Gastroesophageal sphincter (tissue), 4 donors: ENCODE results near the gene EMC10. TPM values are rescaled to one million over a fixed set of nuclear protein-coding genes. Genes with fewer than 3 reads are reported as not detected.

ENCODE experiments used
- ATAC-seq: fragments of 150-250 bp; one replicate; pipeline ENCODE4 v1.9.1; 2016; ENCODE audit warnings: mild to moderate bottlenecking, moderate library complexity
- H3K27ac ChIP-seq, 4 donors: fragments of 200-600 bp; sonication (generic) in 3 of 4; 1 replicate in 3 of 4; 2 replicates in 1 of 4; pipeline ENCODE4 v1.5.1; 2016 to 2019
- H3K27me3 ChIP-seq: fragments of 200-600 bp; sonication (generic); one replicate; pipeline ENCODE4 v1.5.1; 2019
- H3K36me3 ChIP-seq, 2 donors: fragments of 200-600 bp; sonication (generic); one replicate each; pipeline ENCODE4 v1.5.1; 2019; ENCODE audit warnings: control low read depth in 1 of 2
- H3K4me1 ChIP-seq, 3 donors: fragments of 200-600 bp; sonication (generic); 1 replicate in 2 of 3; 2 replicates in 1 of 3; pipeline ENCODE4 v1.5.1; 2016 to 2019; ENCODE audit warnings: control low read depth in 2 of 3
- H3K4me3 ChIP-seq, 2 donors: fragments of 200-600 bp; sonication (generic); one replicate each; pipeline ENCODE4 v1.5.1; 2019; ENCODE audit warnings: mild to moderate bottlenecking in 1 of 2, moderate library complexity in 1 of 2
- H3K9me3 ChIP-seq, 3 donors: fragments of 200-600 bp; sonication (generic); one replicate each; pipeline ENCODE4 v1.5.1; 2017 to 2019; ENCODE audit warnings: control low read depth in 2 of 3
- EP300 ChIP-seq: sonication (generic); formaldehyde crosslinking; IDR thresholded peaks from one replicate; pipeline ENCODE4 v1.6.1; 2017; ENCODE audit warnings: antibody characterized with exemption, mild to moderate bottlenecking
- POLR2A ChIP-seq, 2 donors: fragments of 450-650 bp; IDR thresholded peaks; one replicate each; pipeline ENCODE4 v1.6.1; 2017; ENCODE audit warnings: antibody characterized with exemption in 2 of 2, mild to moderate bottlenecking in 2 of 2, moderate library complexity in 1 of 2
- POLR2AphosphoS5 ChIP-seq: sonication (generic); formaldehyde crosslinking; IDR thresholded peaks from one replicate; pipeline ENCODE4 v1.6.1; 2017; ENCODE audit warnings: antibody characterized with exemption
- WGBS, 2 donors: methylation state at CpG; one replicate each; pipeline ENCODE4 v1.1.5; 2018; ENCODE audit warnings: low coverage in 1 of 2; 5-methylcytosine and 5-hydroxymethylcytosine counted together
- total RNA-seq, 4 donors: library from RNA; depleted of rRNA; stranded (reverse); fragments of >200 nt; gene quantifications; one replicate each; pipeline ENCODE4 v1.1.0, GENCODE V29; 2016
- TF ChIP-seq, protein P1 (sequence below), 4 experiments: fragments of 200-600 bp in 2 of 4; fragments of 450-650 bp in 2 of 4; sonication (generic) in 1 of 4; IDR thresholded peaks; one replicate each; pipeline ENCODE4 v1.5.1; 2017 to 2019; ENCODE audit warnings: antibody characterized with exemption in 4 of 4, mild to moderate bottlenecking in 2 of 4, moderate library complexity in 2 of 4

The EMC10 gene
- total RNA-seq, 4 donors from 2014 or later: 55.5 to 75.9 (median 71.5) TPM

GRCh38 chr19:50508843-50509190, 32.5 kb downstream of the EMC10 start:
- Histone ChIP-seq H3K9me3 (no peaks in the 10 kb centered on the region), H3K27me3 (no peaks in the 10 kb centered on the region), H3K27ac (no peak overlapping the region), H3K36me3 (peaks cover 0 to 16% of the 10 kb centered on the region in 2 donors), H3K4me1 (peaks cover 3 to 26% (median 6%) of the 10 kb centered on the region in 3 donors), H3K4me3 (no peak overlapping the region)
- WGBS, 2 donors: 68 to 73% methylated on average over 3 of the region's 3 CpGs
- TF ChIP-seq POLR2A (IDR thresholded peaks at IDR 0.05) (no peak), POLR2AphosphoS5 (no peak), EP300 (no peak)
- no peak for ATAC-seq

DNA sequence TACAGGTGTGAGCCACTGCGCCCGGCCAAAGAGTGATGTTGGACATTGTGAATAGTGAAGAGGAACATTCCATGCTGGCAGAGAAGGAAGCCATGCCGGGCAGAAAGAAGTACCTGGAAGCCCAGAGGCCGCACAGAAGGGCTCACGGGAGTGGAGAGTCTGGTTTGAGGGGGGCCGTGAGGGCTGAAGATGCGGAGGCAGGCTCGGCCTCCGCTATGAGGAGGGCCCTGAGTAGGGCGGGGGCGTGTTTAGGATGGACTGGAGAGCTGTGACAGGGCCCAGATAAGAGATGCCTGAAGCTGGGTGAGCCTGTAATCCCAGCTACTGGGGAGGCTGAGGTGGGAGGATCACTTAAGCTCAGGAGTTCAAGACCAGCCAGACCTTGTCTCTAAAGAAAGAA, 33.1 kb downstream of the EMC10 start:
- H3K4me3 ChIP-seq: no peak overlapping the region
- TF ChIP-seq, protein P1, sequence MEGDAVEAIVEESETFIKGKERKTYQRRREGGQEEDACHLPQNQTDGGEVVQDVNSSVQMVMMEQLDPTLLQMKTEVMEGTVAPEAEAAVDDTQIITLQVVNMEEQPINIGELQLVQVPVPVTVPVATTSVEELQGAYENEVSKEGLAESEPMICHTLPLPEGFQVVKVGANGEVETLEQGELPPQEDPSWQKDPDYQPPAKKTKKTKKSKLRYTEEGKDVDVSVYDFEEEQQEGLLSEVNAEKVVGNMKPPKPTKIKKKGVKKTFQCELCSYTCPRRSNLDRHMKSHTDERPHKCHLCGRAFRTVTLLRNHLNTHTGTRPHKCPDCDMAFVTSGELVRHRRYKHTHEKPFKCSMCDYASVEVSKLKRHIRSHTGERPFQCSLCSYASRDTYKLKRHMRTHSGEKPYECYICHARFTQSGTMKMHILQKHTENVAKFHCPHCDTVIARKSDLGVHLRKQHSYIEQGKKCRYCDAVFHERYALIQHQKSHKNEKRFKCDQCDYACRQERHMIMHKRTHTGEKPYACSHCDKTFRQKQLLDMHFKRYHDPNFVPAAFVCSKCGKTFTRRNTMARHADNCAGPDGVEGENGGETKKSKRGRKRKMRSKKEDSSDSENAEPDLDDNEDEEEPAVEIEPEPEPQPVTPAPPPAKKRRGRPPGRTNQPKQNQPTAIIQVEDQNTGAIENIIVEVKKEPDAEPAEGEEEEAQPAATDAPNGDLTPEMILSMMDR (IDR thresholded peaks at IDR 0.05): no peak
- TF ChIP-seq EP300 (no peak), POLR2AphosphoS5 (no peak), POLR2A (IDR thresholded peaks at IDR 0.05) (no peak)

DNA sequence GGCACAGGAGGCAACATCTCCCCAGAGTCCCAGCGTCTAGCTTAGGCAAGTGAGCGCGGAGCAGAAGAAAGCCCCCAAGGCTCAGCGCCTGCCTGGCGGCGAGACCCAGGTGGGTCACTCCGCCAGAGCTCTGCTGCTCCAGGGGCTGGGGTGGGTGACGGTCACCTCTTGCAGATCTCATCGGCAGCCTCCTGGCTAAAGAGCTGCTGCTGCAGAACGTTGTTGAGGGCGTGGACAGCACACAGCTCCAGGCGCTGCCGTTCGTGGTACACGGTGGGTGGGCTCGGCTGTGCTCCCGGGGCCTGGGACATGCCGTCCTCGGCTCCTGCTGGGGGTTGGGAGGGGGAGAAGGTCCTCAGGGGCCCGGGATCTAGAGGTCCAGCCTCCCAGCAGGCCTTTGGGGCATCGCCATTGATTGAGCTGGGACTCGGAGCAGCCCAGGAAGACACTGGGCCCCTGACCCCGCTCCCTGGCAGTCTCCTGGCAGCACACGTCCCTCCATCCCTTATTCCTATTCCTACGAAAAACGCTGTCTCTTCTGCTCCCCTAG, 33.9 kb downstream of the EMC10 start:
- Histone ChIP-seq H3K36me3 (peaks cover 0 to 16% of the 10 kb centered on the region in 2 donors), H3K4me3 (peak overlapping the region; percentile 69 to 74), H3K9me3 (no peaks in the 10 kb centered on the region), H3K4me1 (peaks cover 3 to 26% (median 6%) of the 10 kb centered on the region in 3 donors), H3K27ac (peak overlapping the region in 3 of 4 donors; percentile 80 to 83 (median 81)), H3K27me3 (peaks cover 7% of the 10 kb centered on the region)
- TF ChIP-seq POLR2AphosphoS5 (no peak), POLR2A (IDR thresholded peaks at IDR 0.05) (no peak), EP300 (no peak)
- TF ChIP-seq, protein P1 (IDR thresholded peaks at IDR 0.05): no peak
- WGBS, 2 donors: 6 to 37% methylated on average over 5 to 6 of the region's 26 CpGs
- ATAC-seq: no peak

More for the DNA sequence above, 33.1 kb downstream of the EMC10 start:
- no peaks in the 10 kb centered on the region for H3K27me3 ChIP-seq
- peaks cover 0 to 16% of the 10 kb centered on the region in 2 donors for H3K36me3 ChIP-seq
- no peak overlapping the region for H3K27ac ChIP-seq
- 80% methylated on average over 10 of the region's 11 CpGs; no CpG with 5 or more reads in 1 of the 2 donors for WGBS, 2 donors
- H3K4me1 ChIP-seq: peaks cover 3 to 26% (median 6%) of the 10 kb centered on the region in 3 donors
- H3K9me3 ChIP-seq: no peaks in the 10 kb centered on the region
- no peak for ATAC-seq

GRCh38 chr19:50510700-50511068, 34.4 kb downstream of the EMC10 start:
- peaks cover 3 to 26% (median 6%) of the 10 kb centered on the region in 3 donors for H3K4me1 ChIP-seq
- no peak for ATAC-seq
- peak overlapping the region; percentile 21 to 83 (median 80) for H3K27ac ChIP-seq
- peaks cover 12% of the 10 kb centered on the region for H3K27me3 ChIP-seq
- WGBS, 2 donors: 5% methylated on average over 8 of the region's 10 CpGs; no CpG with 5 or more reads in 1 of the 2 donors
- H3K9me3 ChIP-seq: no peaks in the 10 kb centered on the region
- peak overlapping the region; percentile 69 to 74 for H3K4me3 ChIP-seq
- peaks cover 0 to 11% of the 10 kb centered on the region in 2 donors for H3K36me3 ChIP-seq
- TF ChIP-seq, protein P1 (IDR thresholded peaks at IDR 0.05): no peak
- TF ChIP-seq POLR2A (IDR thresholded peaks at IDR 0.05) (no peak), EP300 (no peak), POLR2AphosphoS5 (no peak)

DNA sequence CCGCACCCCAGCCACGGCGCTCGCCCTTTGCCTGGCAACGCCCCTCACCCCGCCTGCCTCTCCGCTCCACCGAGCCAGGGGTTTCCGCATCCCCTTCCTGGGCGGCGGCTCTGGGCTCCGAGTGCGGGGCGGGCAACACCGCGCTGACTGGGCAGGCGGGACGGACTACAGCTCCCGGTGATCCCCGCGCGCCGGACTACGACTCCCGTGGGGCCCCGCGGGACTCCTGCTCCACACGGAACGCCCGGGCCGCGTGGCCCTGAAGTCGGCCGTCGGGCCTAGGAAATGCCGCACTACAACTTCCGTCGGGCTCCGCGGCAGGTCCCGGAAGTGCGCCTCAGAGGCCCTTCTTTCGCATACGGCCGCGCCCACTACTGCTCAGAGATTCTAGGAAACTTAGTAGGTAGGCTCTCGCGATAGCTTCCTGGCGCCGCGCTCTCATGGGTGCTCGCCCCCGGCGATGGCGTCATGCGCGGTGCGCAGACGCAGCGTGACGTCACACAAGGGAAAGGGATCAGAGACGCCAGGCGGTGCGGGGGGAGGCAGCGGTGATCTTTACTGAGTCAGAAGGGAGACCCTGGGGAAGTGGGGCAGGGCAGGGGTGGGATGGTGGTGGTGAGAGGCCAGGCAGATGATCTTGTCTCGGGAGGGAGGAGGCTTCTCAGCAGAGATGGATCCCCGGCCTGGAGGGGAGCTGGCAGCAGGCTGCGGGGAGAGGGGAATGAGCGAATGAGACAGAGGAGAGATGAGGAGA, 34.9 kb downstream of the EMC10 start, which contains the start of gene JOSD2:
Gene JOSD2, minus strand, starts transcription at position 123 of the 754 bp plus-strand sequence. CDS start 760 bp downstream, outside the sequence.
- 4 to 7% methylated on average over 5 to 11 of the region's 69 CpGs for WGBS, 2 donors
- TF ChIP-seq EP300 (no peak), POLR2AphosphoS5 (peak; percentile 54), POLR2A (IDR thresholded peaks at IDR 0.05) (peak; percentile 51 to 59)
- TF ChIP-seq, protein P1 (IDR thresholded peaks at IDR 0.05): peak in 1 of 4 experiments; percentile 17
- peak; percentile 97 for ATAC-seq
- peaks cover 16% of the 10 kb centered on the region for H3K27me3 ChIP-seq
- H3K9me3 ChIP-seq: no peaks in the 10 kb centered on the region
- peak within 1 kb of the TSS; percentile 69 to 74 for H3K4me3 ChIP-seq
- H3K4me1 ChIP-seq: peaks cover 3 to 26% (median 6%) of the 10 kb centered on the region in 3 donors
- peak within 1 kb of the TSS; percentile 21 to 83 (median 80) for H3K27ac ChIP-seq
- H3K36me3 ChIP-seq: peaks cover 0 to 5% of the 10 kb centered on the region in 2 donors
